CD14-positive monocyte (primary cell): Measurements from ENCODE around the gene GPC5. TPM values are rescaled to one million over a fixed set of nuclear protein-coding genes. Genes with fewer than 3 reads are reported as not detected.

ENCODE experiments used
- DNase-seq, 3 donors: peaks; one replicate each; pipeline ENCODE4 v3.0.0-alpha.2; 2011 to 2022
- H2AFZ ChIP-seq: 2 replicates; pipeline ENCODE4 v1.6.0; 2012; ENCODE audit warnings: mild to moderate bottlenecking, low read depth, low read length, inconsistent platforms; ENCODE audit not compliant: insufficient read depth, poor library complexity, severe bottlenecking
- H3K27ac ChIP-seq, 2 donors: 1 replicate in 1 of 2; 2 replicates in 1 of 2; pipeline ENCODE4 v1.5.1; 2012 to 2013; ENCODE audit warnings: low read length in 2 of 2, control low read depth in 1 of 2, inconsistent platforms in 1 of 2, low read depth in 1 of 2, mild to moderate bottlenecking in 1 of 2
- H3K27me3 ChIP-seq, 2 donors: one replicate each; pipeline versions ENCODE4 v1.6.0 to v1.6.1; 2011 to 2013; ENCODE audit warnings: low read length in 2 of 2; ENCODE audit not compliant: control insufficient read depth in 2 of 2, insufficient read depth in 2 of 2
- H3K36me3 ChIP-seq, 2 donors: replicated peaks in 1 of 2; 1 replicate in 1 of 2; 2 replicates in 1 of 2; pipeline versions ENCODE4 v1.5.1 to v1.6.1; 2012 to 2013; ENCODE audit warnings: low read length in 2 of 2, control low read depth in 1 of 2, inconsistent platforms in 1 of 2, mild to moderate bottlenecking in 1 of 2; ENCODE audit not compliant: insufficient read depth in 2 of 2, control insufficient read depth in 1 of 2
- H3K4me1 ChIP-seq, 2 donors: 1 replicate in 1 of 2; 2 replicates in 1 of 2; pipeline versions ENCODE4 v1.5.1 to v1.6.1; 2012 to 2013; ENCODE audit warnings: low read length in 2 of 2, control low read depth in 1 of 2, inconsistent platforms in 1 of 2, mild to moderate bottlenecking in 1 of 2, moderate library complexity in 1 of 2; ENCODE audit not compliant: insufficient read depth in 2 of 2, control insufficient read depth in 1 of 2
- H3K4me2 ChIP-seq: replicated peaks from 2 replicates; pipeline ENCODE3; 2012; ENCODE audit warnings: low read length, moderate library complexity, mild to moderate bottlenecking; ENCODE audit not compliant: poor library complexity, severe bottlenecking; ENCODE audit errors: extremely low read depth
- H3K4me3 ChIP-seq, 3 experiments: fragments of 200-600 bp in 1 of 3; sonication (generic) in 1 of 3; replicated peaks in 1 of 3; 1 replicate in 2 of 3; 2 replicates in 1 of 3; pipeline ENCODE4 v1.5.1; 2011 to 2013; ENCODE audit warnings: low read length in 3 of 3, mild to moderate bottlenecking in 3 of 3, control low read depth in 2 of 3, low read depth in 2 of 3, inconsistent platforms in 1 of 3, moderate library complexity in 1 of 3
- H3K79me2 ChIP-seq: 2 replicates; pipeline ENCODE4 v1.6.0; 2012; ENCODE audit warnings: mild to moderate bottlenecking, control low read depth, inconsistent platforms, low read length, moderate library complexity; ENCODE audit not compliant: insufficient read depth
- H3K9ac ChIP-seq: 2 replicates; pipeline ENCODE4 v1.6.0; 2017; ENCODE audit warnings: low read length, mild to moderate bottlenecking; ENCODE audit not compliant: insufficient read depth, poor library complexity, severe bottlenecking
- H3K9me3 ChIP-seq, 2 donors: replicated peaks in 1 of 2; 1 replicate in 1 of 2; 2 replicates in 1 of 2; pipeline versions ENCODE4 v1.5.1 to v1.6.1; 2012 to 2013; ENCODE audit warnings: low read length in 2 of 2, control low read depth in 1 of 2; ENCODE audit not compliant: control insufficient read depth in 1 of 2, insufficient read depth in 1 of 2
- H4K20me1 ChIP-seq: 2 replicates; pipeline ENCODE4 v1.6.0; 2012; ENCODE audit warnings: mild to moderate bottlenecking, low read length, control low read depth, moderate library complexity; ENCODE audit not compliant: insufficient read depth
- H3K27ac Mint-ChIP-seq, 7 donors: one replicate each; pipeline ENCODE4 v1.8.0; 2020; ENCODE audit warnings: mild to moderate bottlenecking in 7 of 7, mixed read lengths in 7 of 7, moderate library complexity in 6 of 7, inconsistent platforms in 2 of 7
- H3K27me3 Mint-ChIP-seq, 3 donors: one replicate each; pipeline ENCODE4 v1.8.0; 2021 to 2022; ENCODE audit warnings: low read depth in 3 of 3, mild to moderate bottlenecking in 3 of 3, mixed read lengths in 3 of 3, moderate library complexity in 3 of 3, inconsistent platforms in 1 of 3
- H3K36me3 Mint-ChIP-seq, 2 donors: one replicate each; pipeline ENCODE4 v1.8.0; 2020; ENCODE audit warnings: mixed read lengths in 2 of 2, inconsistent platforms in 1 of 2, mild to moderate bottlenecking in 1 of 2
- H3K4me1 Mint-ChIP-seq: one replicate; pipeline ENCODE4 v1.8.0; 2020; ENCODE audit warnings: mild to moderate bottlenecking, mixed read lengths
- H3K4me3 Mint-ChIP-seq, 2 donors: one replicate each; pipeline ENCODE4 v1.8.0; 2020; ENCODE audit warnings: mild to moderate bottlenecking in 2 of 2, mixed read lengths in 2 of 2, moderate library complexity in 1 of 2
- H3K9me3 Mint-ChIP-seq, 7 donors: one replicate each; pipeline ENCODE4 v1.8.0; 2020 to 2022; ENCODE audit warnings: mixed read lengths in 7 of 7, mild to moderate bottlenecking in 6 of 7, moderate library complexity in 6 of 7, inconsistent platforms in 2 of 7
- WGBS: methylation state at CpG from one replicate; pipeline ENCODE4 v1.1.5; 2013; ENCODE audit warnings: missing lambda C conversion rate; ENCODE audit not compliant: insufficient coverage; 5-methylcytosine and 5-hydroxymethylcytosine counted together
- intact Hi-C, 2 donors: fragments of 100-400 bp; cut with micrococcal nuclease; formaldehyde crosslinking; loops; one replicate each; pipeline versions ENCODE4 v1.15.0 to v1.15.1; 2023
- polyA plus RNA-seq, 3 donors: library from polyadenylated mRNA; depleted of rRNA in 1 of 3; unstranded in 2 of 3; stranded (reverse) in 1 of 3; fragments of 300-500 nt in 2 of 3; fragments of >200 nt in 1 of 3; fragmentation: Illumina TruSeq in 2 of 3; gene quantifications; 1 replicate in 2 of 3; 2 replicates in 1 of 3; pipeline ENCODE4 v1.2.3, GENCODE V29; 2012 to 2021
- TF ChIP-seq, protein P1 (sequence below): fragments of 200-600 bp; IDR thresholded peaks from one replicate; pipeline ENCODE4 v1.8.0; 2022; ENCODE audit warnings: antibody characterized with exemption, mild to moderate bottlenecking

The GPC5 gene
- polyA plus RNA-seq, 3 donors: not detected

DNA sequence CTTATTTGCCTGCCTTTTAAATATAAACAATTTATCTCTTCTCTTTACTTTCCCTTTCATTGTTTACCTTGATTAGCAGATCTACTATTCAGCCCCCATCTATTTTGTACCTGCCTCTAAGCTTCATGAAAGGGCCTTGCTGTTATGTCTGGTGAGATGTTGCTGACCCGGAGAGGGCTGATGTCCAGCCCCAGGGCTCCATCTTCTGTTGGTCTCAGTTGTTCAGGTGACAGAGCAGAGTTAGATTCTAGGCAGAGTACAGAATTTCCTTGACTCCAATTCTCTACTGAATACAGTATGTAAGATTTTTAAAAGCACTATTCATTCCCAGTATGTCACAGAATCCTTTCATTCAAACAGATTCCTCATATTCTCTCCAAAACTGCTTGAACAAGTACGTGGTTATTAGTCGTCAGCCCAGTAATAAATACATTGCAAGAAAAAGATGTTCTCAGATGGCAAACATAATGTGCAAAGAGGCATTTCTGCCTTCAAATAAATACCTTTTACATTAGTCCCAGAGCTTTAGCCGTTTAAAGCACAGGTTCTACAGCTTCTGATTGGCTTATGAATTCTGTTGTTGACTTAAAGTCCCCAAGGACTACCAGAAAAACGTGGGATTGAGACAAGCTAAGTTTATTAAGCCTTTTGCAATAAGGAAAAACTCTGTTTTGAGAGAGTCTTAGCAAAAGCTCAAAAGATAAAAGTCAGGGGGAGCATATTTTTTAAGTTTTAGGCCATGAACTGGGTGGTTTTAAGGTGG is 159.1 kb downstream of the GPC5 start:
- no peak overlapping the region for H3K27ac ChIP-seq
- H3K4me1 ChIP-seq: no peaks in the 10 kb centered on the region
- no peak overlapping the region for H3K4me3 Mint-ChIP-seq

DNA sequence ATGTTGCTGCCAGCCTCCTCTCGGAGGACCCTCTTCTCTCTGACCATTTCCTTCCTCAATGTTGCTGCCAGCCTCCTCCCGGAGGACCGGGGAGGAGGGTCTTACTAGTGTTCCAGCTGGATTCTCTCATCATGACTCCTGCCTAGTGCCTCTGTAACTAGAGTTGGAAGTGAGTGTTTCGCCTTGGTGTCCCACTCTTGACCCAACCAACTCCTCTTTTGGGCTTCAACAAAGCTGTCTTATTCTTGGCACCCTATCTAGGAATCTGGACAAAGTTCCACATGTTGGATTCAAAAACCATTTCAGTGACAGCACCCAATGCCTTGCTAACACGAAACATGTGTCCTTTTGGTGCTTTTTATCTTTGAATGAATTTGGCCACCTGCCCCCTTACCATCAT is 165.4 kb downstream of the GPC5 start:
- H3K9me3 ChIP-seq: peaks cover 4 to 8% of the 10 kb centered on the region in 2 donors
- H2AFZ ChIP-seq: no peak overlapping the region
- Mint-ChIP-seq H3K27ac (no peak overlapping the region), H3K27me3 (no peaks in the 10 kb centered on the region), H3K9me3 (peaks cover 1 to 23% (median 5%) of the 10 kb centered on the region in 7 donors), H3K4me1 (no peaks in the 10 kb centered on the region), H3K4me3 (no peak overlapping the region), H3K36me3 (no peaks in the 10 kb centered on the region)
- no peak overlapping the region for H3K4me3 ChIP-seq
- H3K4me2 ChIP-seq: no peak overlapping the region
- 80% methylated on average over 1 of the region's 5 CpGs for WGBS
- intact Hi-C loops: no loop called here
- no peaks in the 10 kb centered on the region for H4K20me1 ChIP-seq
- H3K9ac ChIP-seq: no peak overlapping the region
- no peaks in the 10 kb centered on the region for H3K27me3 ChIP-seq
- no peaks in the 10 kb centered on the region for H3K36me3 ChIP-seq
- no peaks in the 10 kb centered on the region for H3K79me2 ChIP-seq
- no peaks in the 10 kb centered on the region for H3K4me1 ChIP-seq
- H3K27ac ChIP-seq: no peak overlapping the region
- DNase-seq: no peak
- TF ChIP-seq, protein P1, sequence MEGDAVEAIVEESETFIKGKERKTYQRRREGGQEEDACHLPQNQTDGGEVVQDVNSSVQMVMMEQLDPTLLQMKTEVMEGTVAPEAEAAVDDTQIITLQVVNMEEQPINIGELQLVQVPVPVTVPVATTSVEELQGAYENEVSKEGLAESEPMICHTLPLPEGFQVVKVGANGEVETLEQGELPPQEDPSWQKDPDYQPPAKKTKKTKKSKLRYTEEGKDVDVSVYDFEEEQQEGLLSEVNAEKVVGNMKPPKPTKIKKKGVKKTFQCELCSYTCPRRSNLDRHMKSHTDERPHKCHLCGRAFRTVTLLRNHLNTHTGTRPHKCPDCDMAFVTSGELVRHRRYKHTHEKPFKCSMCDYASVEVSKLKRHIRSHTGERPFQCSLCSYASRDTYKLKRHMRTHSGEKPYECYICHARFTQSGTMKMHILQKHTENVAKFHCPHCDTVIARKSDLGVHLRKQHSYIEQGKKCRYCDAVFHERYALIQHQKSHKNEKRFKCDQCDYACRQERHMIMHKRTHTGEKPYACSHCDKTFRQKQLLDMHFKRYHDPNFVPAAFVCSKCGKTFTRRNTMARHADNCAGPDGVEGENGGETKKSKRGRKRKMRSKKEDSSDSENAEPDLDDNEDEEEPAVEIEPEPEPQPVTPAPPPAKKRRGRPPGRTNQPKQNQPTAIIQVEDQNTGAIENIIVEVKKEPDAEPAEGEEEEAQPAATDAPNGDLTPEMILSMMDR: no peak

More for the DNA sequence above, 159.1 kb downstream of the GPC5 start:
- intact Hi-C loops: no loop called here
- WGBS: 82% methylated on average over 4 of the region's 5 CpGs
- Histone ChIP-seq H3K27me3 (no peaks in the 10 kb centered on the region), H2AFZ (no peak overlapping the region), H4K20me1 (no peaks in the 10 kb centered on the region), H3K79me2 (no peaks in the 10 kb centered on the region), H3K36me3 (no peaks in the 10 kb centered on the region), H3K4me3 (no peak overlapping the region), H3K9ac (no peak overlapping the region), H3K4me2 (no peak overlapping the region), H3K9me3 (peaks cover 0 to 3% of the 10 kb centered on the region in 2 donors)
- H3K9me3 Mint-ChIP-seq: peaks cover 0 to 14% (median 4%) of the 10 kb centered on the region in 7 donors
- DNase-seq: no peak
- TF ChIP-seq, protein P1: no peak
- no peaks in the 10 kb centered on the region for H3K36me3 Mint-ChIP-seq
- H3K27me3 Mint-ChIP-seq: peaks cover 0 to 2% (median 0%) of the 10 kb centered on the region in 3 donors
- H3K4me1 Mint-ChIP-seq: no peaks in the 10 kb centered on the region
- H3K27ac Mint-ChIP-seq: no peak overlapping the region
